Stimulated activated CD8-positive, alpha-beta memory T cell treated with anti-CD3 and anti-CD28 coated beads, Interleukin-12 subunit alpha, Interleukin-12 subunit beta, amount 100 ng/mL, for 24 hours (primary cell): ENCODE data around the gene TOR1B.
"Not testable (repeated sequence)": the region's sequence is repeated elsewhere in the genome, so short reads cannot be mapped to it uniquely, and the experiment has no call there.

Source experiments
- DNase-seq: peaks from one replicate; pipeline ENCODE4 v3.0.0-alpha.2; 2020; ENCODE audit errors: extremely low read depth

TOR1B gene

GRCh38 chr9:129776566-129776937 lies 26.4 kb upstream of the TOR1B start:
- DNase-seq = no peak

GRCh38 chr9:129776938-129777768 lies 25.8 kb upstream of the TOR1B start:
- DNase-seq = peak; percentile 14

GRCh38 chr9:129777769-129778130 lies 25.2 kb upstream of the TOR1B start:
- no peak for DNase-seq

- no peak for DNase-seq
Measured at GRCh38 chr9:129778469-129778868, 24.5 kb upstream of the TOR1B start.

GRCh38 chr9:129779560-129780190 lies 23.3 kb upstream of the TOR1B start:
- DNase-seq = no peak

GRCh38 chr9:129781131-129781530 lies 21.9 kb upstream of the TOR1B start:
- DNase-seq = no peak

GRCh38 chr9:129781981-129782380 lies 21.0 kb upstream of the TOR1B start:
- DNase-seq = no peak

GRCh38 chr9:129783516-129784361 lies 19.2 kb upstream of the TOR1B start:
- peak; percentile 32 for DNase-seq

GRCh38 chr9:129784970-129785369 lies 18.0 kb upstream of the TOR1B start:
- not testable (repeated sequence) for DNase-seq

GRCh38 chr9:129785866-129786265 lies 17.1 kb upstream of the TOR1B start:
- no peak for DNase-seq

GRCh38 chr9:129786481-129786880 lies 16.5 kb upstream of the TOR1B start:
- DNase-seq = no peak

GRCh38 chr9:129794549-129794948 lies 8.4 kb upstream of the TOR1B start:
- DNase-seq = no peak

GRCh38 chr9:129796029-129796428 lies 7.0 kb upstream of the TOR1B start:
- not testable (repeated sequence) for DNase-seq

- no peak for DNase-seq
Measured at GRCh38 chr9:129798973-129799372, 4.0 kb upstream of the TOR1B start.

GRCh38 chr9:129801504-129801903 lies 1.5 kb upstream of the TOR1B start:
- no peak for DNase-seq

GRCh38 chr9:129803676-129804060 lies 684 bp downstream of the TOR1B start:
- no peak for DNase-seq

GRCh38 chr9:129806061-129806460 lies 3.1 kb downstream of the TOR1B start:
- no peak for DNase-seq

GRCh38 chr9:129809346-129809745 lies 6.4 kb downstream of the TOR1B start:
- no peak for DNase-seq

- DNase-seq = no peak
Measured at GRCh38 chr9:129810116-129810515, 7.1 kb downstream of the TOR1B start.

- no peak for DNase-seq
Measured at GRCh38 chr9:129810788-129811187, 7.8 kb downstream of the TOR1B start.

GRCh38 chr9:129811967-129812363 lies 9.0 kb downstream of the TOR1B start:
- no peak for DNase-seq

GRCh38 chr9:129812385-129812784 lies 9.4 kb downstream of the TOR1B start:
- DNase-seq = no peak

- DNase-seq = no peak
Measured at GRCh38 chr9:129813661-129814060, 10.7 kb downstream of the TOR1B start.
